OCI-LY3 (cell line): Measurements from ENCODE around the gene ZNF827.

ENCODE experiments used
- EZH2phosphoT487 ChIP-seq: fragments of 200-600 bp; shearing (Covaris generic); IDR thresholded peaks from 2 replicates; pipeline ENCODE4 v1.6.1; 2018; ENCODE audit warnings: antibody characterized with exemption, mixed run types, low read depth
- TF ChIP-seq, protein P1 (sequence below): fragments of 200-600, 300-600 bp; sonication (generic); IDR thresholded peaks from 2 replicates; pipeline ENCODE4 v1.5.1; 2014; ENCODE audit warnings: antibody characterized with exemption, low read length, low read depth

DNA sequence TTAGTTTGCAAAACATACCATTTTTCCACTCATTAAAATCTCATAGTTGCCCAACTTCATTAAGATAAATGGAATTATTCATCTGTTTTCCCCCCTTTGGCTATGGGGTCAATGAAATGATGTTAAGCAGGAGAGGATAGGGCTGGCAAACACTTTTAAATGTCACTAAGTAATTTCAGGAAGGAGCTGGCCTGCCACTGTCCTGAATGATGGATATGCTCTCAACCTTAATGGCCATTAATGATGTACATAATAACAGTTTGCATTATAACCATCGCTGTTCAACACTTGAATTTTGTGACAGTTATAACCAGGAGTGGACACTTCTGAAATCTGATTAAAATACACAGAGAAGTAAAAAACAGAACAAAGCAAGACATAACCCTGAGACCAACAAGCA lies 181.4 kb downstream of the ZNF827 start:
- TF ChIP-seq, protein P1, sequence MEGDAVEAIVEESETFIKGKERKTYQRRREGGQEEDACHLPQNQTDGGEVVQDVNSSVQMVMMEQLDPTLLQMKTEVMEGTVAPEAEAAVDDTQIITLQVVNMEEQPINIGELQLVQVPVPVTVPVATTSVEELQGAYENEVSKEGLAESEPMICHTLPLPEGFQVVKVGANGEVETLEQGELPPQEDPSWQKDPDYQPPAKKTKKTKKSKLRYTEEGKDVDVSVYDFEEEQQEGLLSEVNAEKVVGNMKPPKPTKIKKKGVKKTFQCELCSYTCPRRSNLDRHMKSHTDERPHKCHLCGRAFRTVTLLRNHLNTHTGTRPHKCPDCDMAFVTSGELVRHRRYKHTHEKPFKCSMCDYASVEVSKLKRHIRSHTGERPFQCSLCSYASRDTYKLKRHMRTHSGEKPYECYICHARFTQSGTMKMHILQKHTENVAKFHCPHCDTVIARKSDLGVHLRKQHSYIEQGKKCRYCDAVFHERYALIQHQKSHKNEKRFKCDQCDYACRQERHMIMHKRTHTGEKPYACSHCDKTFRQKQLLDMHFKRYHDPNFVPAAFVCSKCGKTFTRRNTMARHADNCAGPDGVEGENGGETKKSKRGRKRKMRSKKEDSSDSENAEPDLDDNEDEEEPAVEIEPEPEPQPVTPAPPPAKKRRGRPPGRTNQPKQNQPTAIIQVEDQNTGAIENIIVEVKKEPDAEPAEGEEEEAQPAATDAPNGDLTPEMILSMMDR, result no peak
- TF ChIP-seq EZH2phosphoT487, result no peak
